GM18526 (cell line): Measurements from ENCODE around the gene RCOR1.

Experiments
- POLR2A ChIP-seq: IDR thresholded peaks from 3 replicates; pipeline ENCODE4 v1.6.1; 2011; ENCODE audit not compliant: insufficient read length; ENCODE audit errors: extremely low read depth

The RCOR1 gene

DNA sequence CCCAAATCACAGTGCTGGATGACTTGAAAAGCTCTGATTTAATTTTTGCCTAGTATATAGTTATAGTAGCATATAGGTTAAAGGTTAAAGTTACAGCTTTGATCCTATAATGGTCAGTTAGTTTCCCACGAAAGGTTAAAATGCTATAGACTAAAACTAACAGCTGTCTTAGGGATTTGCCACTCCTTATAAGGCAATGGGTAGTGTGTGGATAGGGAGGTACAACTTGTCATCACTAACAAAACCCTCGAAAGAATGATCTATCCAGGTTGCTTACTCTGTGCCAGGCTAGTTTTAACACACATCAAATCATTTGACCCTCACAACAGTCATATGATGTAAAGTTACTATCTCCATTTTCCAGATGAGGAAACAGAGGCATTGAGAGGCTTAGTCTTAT lies 11.7 kb downstream of the RCOR1 start:
- TF ChIP-seq POLR2A, result no peak

DNA sequence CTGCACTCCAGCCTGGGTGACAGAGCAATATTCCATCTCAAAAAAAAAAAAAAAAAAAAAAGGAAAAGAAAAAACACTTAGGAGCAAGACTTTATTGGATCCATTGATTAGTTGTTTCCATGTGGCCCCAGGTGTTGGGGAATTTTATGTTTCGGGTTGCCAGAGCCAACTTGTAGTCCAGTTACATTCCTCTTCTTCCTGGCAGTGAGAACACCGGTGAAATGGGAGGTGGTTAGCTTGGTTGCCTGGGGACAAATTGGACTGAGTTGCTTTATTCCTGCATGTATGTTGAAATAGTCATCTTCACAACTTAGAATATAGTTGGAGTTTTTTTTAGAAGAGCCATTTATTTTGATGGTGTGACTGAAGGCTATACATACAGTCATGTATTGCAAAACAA lies 12.6 kb downstream of the RCOR1 start:
- no peak for TF ChIP-seq POLR2A

DNA sequence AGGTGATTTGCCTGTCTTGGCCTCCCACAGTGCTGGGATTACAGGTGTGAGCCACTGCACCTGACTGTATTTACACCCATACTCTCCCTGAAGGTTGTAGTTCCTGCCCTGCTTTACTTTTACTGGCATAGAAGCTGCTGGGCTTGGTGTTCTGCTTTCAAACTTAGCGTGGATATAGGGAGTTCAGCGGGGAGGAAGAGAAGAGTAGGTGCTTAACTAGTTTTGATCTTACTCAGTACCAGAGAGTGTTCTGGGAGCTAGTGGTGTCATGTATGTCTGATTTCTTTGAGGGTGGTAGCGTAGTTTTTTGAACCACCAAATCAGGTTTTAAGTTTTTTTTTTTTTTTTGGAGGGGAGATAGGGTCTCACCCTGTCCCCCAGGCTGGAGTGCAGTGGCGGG lies 13.8 kb downstream of the RCOR1 start:
- no peak for TF ChIP-seq POLR2A

DNA sequence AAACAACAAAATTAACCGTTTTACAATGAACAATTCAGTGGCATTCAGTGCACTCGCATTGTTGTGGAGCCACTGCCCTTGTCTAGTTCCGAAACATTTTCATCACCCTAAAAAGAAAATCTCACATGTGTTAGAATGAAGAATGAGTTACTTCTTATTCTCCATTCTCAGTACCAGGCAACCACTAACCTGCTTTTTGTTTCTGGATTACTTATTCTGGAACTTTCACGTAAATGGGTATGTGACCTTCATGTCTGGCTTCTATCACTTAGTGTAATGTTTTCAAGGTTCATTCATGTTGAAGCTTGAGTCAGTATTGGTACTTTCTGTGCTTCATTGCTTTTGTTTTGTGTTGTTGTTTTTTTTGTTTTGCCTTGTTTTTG lies 15.6 kb downstream of the RCOR1 start:
- TF ChIP-seq POLR2A, result no peak

DNA sequence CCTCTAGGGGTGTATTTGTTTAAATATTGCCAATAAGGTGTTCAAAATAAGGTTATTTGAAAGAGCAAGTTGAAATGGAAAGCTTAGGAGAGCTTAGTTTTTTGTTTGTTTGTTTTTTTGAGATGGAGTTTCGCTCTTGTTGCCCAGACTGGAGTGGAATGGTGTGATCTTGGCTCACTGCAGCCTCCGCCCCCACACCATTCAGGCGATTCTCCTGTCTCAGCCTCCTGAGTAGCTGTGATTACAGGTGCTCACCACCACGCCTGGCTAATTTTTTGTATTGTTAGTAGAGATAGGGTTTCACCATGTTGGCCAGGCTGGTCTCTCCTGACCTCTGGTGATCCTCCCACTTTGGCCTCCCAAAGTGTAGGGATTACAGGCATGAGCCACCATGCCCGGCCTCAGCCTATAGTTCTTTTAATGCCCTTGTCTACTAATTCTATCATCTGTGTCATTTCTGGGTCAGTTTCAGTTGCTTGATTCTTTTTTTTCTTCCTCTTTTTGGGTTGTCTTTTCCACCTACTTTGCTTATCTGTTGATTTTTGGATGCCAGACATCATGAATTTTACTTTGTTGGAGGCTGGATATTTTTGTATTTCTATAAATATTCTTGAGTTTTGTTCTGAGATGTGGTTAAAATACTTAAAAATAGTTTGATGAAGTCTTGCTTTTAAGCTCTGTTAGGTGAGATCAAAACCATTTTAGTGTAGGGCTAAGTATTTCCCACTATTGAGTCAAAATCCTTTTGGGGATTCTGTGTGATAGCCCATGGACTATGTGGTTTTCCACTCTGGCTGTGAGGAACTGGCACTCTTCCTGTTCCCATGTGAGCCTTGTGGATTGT lies 18.7 kb downstream of the RCOR1 start:
- no peak for TF ChIP-seq POLR2A

DNA sequence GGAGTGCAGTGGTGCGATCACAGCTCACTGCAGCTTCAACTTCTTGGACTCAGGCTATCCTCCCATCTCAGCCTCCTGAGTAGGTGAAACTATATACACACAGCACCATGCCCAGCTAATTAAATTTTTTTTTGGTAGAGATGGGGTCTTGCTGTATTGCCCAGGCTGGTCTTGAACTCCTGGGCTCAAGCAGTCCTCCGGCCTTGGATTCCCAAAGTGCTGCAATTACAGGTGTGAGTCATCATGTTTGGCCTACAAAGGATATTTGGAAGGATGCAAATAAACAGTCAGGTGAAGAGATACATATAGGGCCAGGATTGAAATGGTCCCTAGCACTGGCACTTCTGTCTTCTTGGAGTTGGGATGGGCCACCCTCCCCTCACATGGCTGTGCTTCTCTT lies 23.9 kb downstream of the RCOR1 start:
- no peak for TF ChIP-seq POLR2A

DNA sequence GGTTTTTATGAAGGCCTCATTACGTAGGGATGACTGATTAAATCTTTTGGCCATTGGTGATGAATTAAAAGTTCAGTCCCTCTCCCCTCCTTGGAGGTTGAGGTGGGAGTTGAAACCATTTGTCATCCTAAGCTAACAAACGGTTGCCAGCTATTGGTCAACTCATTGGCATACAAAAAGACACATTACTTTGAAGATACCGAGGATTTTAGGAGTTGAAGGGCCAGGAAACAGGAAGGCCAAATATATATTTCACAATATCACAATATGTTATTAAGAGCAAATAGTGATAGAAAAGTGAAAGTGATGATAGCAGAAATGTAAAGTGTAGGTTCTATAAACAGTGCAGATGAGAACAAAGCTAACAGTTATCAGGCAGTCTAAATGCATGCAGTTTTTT lies 24.4 kb downstream of the RCOR1 start:
- TF ChIP-seq POLR2A, result no peak

DNA sequence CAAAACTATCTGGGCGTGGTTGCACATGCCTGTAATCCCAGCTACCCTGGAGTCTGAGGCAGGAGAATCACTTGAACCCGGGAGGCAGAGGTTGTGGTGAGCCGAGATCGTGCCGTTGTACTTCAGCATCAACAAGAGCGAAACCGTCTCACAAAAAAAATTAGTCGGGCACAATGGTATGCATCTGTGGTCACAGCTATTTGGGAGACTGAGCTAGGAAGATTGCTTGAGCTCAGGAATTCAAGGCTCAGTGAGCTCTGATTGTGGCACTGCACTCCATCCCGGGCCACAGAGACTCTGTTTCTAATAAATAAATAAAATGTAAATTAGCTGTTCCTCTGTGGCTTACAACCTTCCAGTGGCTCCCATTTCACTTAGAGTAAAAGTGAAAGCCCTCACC lies 28.0 kb downstream of the RCOR1 start:
- no peak for TF ChIP-seq POLR2A

DNA sequence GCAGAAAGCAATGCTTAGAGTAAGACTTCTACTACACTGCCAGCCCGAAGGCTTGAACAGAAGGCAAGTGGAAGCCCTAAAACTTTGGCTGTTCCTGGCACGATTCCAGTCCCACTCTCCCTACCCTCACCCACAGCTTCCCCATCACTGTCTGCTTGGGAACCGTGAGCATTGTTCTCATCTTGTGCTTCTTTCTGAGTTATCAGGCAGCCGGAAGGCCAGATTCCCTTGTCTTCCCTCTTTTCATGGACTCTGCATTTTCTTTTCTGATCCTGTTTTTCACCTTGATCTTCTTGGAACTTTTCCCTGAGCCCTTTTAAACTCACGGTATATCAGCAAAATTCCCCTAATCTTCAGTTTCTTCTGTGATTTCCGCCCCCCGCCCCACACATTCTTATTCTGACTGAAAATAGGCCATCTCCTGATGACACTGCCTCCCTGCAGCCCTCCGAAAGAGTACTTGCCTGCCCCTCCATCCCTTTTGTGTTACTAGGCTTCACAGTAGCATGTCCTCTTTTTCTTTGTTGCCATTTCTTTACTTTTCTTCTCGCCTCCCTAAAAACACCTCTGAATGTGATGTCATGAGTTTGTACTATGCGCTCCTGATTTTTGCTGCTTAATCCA lies 29.9 kb downstream of the RCOR1 start:
- TF ChIP-seq POLR2A, result no peak

DNA sequence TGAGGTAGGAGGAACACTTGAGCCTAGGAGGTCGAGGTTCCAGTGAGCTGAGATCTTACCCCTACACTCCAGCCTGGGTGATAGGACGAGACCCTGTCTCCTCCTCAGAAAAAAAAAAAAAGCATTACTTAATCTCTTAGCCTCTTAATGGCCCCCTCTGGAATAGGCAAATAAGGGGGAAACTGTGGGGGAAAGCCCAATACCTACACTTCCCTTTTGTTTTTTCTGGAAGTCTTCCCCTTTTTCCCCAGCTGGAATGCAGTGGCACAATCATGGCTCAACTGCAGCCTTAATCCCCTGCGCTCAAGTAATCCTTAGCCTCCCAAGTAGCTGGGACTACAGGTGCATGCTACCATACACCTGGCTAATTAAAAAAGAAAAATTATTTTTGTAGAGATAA lies 32.2 kb downstream of the RCOR1 start:
- no peak for TF ChIP-seq POLR2A

DNA sequence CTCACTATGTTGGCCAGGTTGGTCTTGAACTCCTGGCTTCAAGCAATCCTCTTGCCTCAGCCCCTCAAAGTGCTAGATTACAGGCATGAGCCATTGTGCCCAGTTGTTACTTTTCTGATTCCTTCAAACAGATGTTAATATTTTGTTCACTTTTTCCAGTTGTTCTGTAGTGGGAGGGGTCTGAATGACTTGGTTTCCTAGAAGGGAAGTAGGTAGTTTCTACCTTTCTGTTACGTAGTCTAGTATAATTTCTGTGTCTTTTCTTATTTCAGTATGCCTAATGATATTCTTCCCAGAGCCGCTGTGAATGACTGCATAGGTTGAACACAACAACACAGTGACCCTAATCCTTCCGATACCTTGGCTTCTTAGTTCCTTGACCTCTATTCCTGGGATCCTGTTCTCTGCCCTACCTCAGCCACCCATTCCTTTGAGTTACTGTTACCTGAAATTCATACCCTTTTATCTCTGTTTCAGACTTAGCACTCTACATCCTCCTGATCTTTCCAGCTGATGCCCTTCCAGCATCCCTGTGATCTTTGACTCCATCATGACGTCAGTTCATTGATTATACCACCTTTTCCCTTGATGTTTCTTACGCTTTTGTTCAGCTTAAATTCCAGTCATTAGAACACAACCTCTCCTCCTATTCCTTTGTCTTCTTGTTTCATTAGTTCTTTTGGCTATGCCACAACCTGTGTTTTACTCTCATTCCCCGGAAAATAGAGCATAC lies 33.3 kb downstream of the RCOR1 start:
- TF ChIP-seq POLR2A, result no peak

DNA sequence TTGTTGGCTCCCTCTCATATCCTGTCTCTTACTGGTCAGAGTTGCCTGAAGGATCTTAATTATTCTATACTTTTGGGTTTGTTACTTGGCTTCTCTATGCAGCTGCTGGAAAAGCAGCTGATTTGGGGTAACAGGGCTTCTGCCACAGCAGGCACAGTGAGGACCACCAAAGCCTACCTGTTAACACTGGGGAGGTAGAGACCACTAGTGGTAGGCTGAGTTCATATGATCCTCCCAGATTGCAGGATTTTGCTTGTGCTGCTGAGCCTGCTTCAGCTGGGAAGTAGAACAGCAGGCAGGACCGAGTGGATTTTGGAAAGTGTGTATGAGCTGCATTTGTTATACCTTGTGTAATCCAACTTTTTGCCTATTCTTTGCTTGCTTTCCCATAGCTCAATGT lies 34.1 kb downstream of the RCOR1 start:
- TF ChIP-seq POLR2A, result no peak

DNA sequence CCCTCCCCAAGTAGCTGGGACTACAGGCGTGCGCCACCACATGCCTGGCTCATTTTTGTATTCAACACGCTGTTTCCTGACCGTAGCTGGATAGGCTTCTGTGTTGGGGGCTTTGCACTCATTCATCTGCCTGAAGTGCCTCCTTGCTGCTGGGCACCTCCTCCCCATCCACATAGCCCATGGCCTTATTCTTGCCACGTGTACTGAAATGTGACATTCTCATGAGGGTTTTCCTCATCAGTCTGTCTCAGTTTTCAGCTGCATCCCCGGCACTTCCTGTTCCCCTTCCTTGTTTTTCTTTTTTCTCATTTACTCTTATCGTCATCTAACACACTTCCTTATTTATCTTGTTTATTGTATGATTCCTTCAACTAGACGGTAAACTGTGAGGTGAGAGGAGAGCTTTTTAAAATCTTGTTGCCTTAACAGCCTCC lies 36.6 kb downstream of the RCOR1 start:
- no peak for TF ChIP-seq POLR2A

DNA sequence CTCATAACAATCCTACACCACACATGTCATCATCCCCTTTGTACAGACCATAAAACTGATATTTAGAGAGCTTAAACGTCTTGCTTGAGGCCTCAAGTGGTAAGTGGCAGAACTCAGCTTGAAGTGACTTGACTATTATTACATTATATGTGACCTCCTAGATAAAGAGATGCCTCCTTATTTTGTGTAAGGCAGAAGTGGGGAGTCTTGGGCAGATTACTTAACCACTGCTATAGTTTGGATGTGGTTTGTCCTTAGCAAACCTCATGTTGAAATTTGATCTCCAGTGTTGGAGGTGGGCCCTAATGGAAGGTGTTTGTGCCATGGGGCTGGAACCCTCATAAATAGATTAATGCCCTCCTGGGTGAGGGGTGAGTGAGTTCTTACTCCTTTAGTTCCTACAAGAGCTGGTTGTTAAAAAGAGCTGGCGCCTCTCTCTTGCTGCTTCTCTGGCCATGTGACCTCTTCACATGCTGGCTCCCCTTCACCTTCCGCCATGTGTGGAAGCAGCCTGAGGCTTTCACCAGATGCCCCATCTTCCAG lies 37.4 kb downstream of the RCOR1 start:
- no peak for TF ChIP-seq POLR2A

DNA sequence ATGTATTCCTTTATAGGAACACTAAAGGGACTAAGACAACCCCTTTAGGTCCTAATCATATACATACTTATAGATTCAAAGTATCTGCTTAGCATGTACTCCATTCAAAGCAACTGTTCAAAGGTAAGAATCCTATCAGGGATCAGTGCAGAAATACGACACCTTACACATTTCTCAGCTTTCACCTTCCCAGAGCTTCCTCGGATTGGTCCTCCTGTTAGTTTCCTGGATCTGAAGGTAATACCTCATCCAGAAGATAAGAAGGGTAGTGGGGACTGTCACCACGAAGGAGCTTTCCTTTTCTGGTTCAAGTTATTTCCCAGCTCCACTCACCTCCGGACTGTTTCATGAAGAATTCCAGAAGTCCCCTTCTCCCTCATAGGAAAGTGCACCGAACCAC lies 38.0 kb downstream of the RCOR1 start:
- no peak for TF ChIP-seq POLR2A

DNA sequence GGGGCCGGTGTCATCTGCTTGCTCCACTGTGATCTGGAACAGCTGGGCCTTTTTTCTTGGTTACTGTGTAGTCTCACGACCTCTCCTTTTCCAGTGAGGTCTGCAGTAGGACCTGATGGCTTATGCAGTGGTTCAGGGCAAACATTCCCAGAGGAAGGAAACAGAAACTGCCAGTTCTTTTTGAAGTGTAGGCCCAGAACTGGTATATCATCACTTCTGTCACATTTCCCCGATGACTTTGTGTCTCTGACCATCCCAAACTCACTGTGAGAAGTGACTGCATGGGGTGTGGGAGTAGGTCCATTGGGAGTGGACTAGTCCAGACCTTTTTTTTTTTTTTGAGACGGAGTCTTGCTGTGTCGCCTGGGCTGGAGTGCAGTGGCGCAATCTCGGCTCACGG lies 38.4 kb downstream of the RCOR1 start:
- TF ChIP-seq POLR2A, result no peak
